ENCODE data around the gene CERS5.

Gene CERS5

DNA sequence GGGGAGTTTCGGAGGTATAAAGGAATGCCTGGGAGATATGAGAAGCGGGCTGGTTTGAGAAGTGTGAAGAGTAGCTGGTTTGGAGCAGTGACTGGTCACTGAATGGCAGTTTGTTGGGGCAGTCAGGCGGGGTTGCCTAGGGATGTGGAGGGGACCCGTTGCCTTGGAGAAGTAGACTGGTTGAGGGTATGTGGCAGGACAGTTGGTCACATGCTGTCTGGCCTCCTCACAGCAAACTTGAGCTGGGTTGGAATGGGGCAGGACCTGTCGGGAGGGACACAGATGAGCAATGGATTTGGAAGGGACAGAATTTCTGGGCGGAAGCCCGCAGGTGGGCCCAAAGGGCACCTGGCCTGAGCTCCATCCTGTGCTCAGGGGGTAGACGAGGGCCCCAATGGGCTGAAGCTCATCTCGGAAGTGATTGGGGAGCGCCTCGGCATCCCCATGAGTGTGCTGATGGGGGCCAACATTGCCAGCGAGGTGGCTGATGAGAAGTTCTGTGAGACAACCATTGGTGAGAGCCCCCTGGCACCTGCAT, 61.2 kb downstream of the CERS5 start:
- Histone ChIP-seq H3K9me3 (no peaks in the 10 kb centered on the region), H3K27ac (no peak overlapping the region), H3K36me3 (peaks cover 17% of the 10 kb centered on the region), H3K27me3 (peaks cover 6% of the 10 kb centered on the region), H3K4me3 (ENCODE audit: low read depth in 1 of 2, low read length in 1 of 2) (no peak overlapping the region), H3K4me1 (ENCODE audit: control insufficient read depth in 1 of 2, insufficient read depth in 1 of 2, low read depth in 1 of 2, low read length in 1 of 2) (peaks cover under 1 to 4% of the 10 kb centered on the region in 2 experiments)
- TF ChIP-seq, protein P1, sequence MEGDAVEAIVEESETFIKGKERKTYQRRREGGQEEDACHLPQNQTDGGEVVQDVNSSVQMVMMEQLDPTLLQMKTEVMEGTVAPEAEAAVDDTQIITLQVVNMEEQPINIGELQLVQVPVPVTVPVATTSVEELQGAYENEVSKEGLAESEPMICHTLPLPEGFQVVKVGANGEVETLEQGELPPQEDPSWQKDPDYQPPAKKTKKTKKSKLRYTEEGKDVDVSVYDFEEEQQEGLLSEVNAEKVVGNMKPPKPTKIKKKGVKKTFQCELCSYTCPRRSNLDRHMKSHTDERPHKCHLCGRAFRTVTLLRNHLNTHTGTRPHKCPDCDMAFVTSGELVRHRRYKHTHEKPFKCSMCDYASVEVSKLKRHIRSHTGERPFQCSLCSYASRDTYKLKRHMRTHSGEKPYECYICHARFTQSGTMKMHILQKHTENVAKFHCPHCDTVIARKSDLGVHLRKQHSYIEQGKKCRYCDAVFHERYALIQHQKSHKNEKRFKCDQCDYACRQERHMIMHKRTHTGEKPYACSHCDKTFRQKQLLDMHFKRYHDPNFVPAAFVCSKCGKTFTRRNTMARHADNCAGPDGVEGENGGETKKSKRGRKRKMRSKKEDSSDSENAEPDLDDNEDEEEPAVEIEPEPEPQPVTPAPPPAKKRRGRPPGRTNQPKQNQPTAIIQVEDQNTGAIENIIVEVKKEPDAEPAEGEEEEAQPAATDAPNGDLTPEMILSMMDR (IDR thresholded peaks at IDR 0.05), result no peak

DNA sequence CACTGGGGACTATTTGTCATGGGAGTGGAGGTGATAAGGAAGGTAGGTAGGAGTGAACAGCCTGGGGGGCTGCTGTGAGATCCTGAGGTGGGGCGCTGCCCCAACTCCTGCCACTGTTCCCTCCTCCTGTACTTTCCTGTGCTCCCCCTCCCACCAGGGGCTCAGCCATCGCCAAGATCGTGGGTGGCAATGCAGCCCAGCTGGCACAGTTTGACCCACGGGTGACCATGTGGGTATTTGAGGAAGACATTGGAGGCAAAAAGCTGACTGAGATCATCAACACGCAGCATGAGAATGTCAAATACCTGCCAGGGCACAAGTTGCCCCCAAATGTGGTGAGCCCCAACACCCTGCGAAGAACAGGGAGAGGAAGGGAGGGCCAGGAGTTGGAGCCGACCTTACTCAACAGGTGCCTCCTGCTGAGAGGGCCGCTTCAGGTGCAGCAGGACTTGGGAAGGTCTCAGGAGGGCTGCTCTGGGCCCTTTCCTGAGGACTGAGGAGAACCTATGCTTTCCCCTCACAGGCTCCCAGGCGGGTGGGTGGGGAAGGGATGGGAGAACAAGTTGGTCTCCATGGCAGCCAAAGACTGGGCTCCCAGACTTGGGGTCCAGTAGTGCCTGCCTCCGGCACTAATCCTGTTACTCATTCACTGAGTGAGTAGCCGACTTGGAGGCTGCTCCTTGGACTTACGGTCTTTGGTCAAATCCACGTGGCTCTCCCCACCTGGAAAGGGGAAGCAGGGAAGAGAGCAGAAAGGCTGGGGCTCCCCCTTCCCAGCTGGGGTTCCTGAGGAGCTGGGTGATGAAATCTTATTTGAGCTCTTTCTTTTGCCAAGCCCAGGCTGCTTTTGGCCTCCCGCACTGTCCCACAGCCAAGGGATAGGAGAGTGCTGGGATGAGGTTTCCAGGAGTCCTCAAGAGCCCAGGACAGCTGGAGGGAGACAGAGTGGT, 62.5 kb downstream of the CERS5 start:
- peaks cover 6% of the 10 kb centered on the region for H3K27me3 ChIP-seq
- H3K36me3 ChIP-seq, result peaks cover 29% of the 10 kb centered on the region
- TF ChIP-seq, protein P1 (IDR thresholded peaks at IDR 0.05), result no peak
- H3K9me3 ChIP-seq, result no peaks in the 10 kb centered on the region
- H3K27ac ChIP-seq, result no peak overlapping the region
- H3K4me1 ChIP-seq (ENCODE audit: control insufficient read depth in 1 of 2, insufficient read depth in 1 of 2, low read depth in 1 of 2, low read length in 1 of 2), result peaks cover under 1 to 4% of the 10 kb centered on the region in 2 experiments
- H3K4me3 ChIP-seq (ENCODE audit: low read depth in 1 of 2, low read length in 1 of 2), result no peak overlapping the region

DNA sequence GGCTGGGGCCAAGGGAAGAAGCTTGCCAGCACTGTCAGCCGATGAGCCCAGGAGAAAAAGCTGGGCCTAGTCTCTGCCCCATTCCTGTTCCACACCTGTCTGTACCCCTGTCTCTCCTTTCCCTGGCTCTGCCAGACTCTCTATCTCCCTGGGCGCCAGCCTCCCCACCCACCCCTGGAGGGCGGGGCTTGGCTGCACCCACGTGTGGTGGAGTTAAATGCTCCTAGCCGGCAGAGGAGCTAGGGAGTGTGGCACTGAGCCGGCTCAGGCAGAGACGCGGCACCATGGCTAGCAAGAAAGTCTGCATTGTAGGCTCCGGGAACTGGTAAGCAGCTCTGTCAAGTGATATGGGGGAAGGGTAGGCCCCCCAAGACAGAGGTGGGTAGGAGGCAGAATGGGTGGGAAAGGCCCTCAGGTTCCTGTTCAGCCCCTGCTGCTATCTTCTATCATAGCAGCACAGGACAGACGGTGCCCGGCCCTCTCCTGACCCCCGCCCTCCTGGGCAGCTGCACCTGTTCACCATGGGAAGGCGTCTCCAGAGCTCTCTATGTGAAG, 63.3 kb downstream of the CERS5 start, which contains the start of gene GPD1:
Gene GPD1 (plus strand): TSS at position 242 of the 555 bp plus-strand sequence. CDS start 43 bp downstream, at position 285.
- H3K4me3 ChIP-seq (ENCODE audit: low read depth in 1 of 2, low read length in 1 of 2), result no peak within 1 kb of the TSS
- no peaks in the 10 kb centered on the region for H3K9me3 ChIP-seq
- H3K4me1 ChIP-seq (ENCODE audit: control insufficient read depth in 1 of 2, insufficient read depth in 1 of 2, low read depth in 1 of 2, low read length in 1 of 2), result peaks cover 9 to 12% of the 10 kb centered on the region in 2 experiments
- TF ChIP-seq, protein P1 (IDR thresholded peaks at IDR 0.05), result no peak
- peaks cover 37% of the 10 kb centered on the region for H3K36me3 ChIP-seq
- H3K27ac ChIP-seq, result no peak within 1 kb of the TSS
- peaks cover 6% of the 10 kb centered on the region for H3K27me3 ChIP-seq

DNA sequence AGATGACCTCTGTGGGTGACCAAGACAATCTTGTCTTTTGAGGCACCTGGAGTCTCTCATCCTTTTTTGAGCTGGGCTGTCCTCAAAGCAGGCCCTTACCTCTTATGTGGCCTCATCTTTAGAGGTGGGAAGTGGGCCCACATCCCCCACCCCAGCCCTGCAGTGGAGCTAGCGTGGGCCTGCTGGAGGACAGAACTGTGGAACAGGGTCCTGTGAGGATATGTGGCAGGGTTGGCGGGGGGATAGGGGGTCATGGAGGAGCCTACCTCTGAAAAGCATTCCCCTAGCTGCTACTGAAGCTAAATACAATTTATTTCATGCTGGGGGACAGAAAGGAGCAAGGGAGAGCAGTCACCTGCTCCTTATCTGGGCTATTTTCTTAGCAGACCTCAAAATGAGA, 63.8 kb downstream of the CERS5 start:
- no peak overlapping the region for H3K27ac ChIP-seq
- H3K4me1 ChIP-seq (ENCODE audit: control insufficient read depth in 1 of 2, insufficient read depth in 1 of 2, low read depth in 1 of 2, low read length in 1 of 2), result peaks cover 13 to 17% of the 10 kb centered on the region in 2 experiments
- H3K27me3 ChIP-seq, result peaks cover 6% of the 10 kb centered on the region
- TF ChIP-seq, protein P1 (IDR thresholded peaks at IDR 0.05), result no peak
- H3K4me3 ChIP-seq (ENCODE audit: low read depth in 1 of 2, low read length in 1 of 2), result no peak overlapping the region
- peaks cover 42% of the 10 kb centered on the region for H3K36me3 ChIP-seq
- no peaks in the 10 kb centered on the region for H3K9me3 ChIP-seq

DNA sequence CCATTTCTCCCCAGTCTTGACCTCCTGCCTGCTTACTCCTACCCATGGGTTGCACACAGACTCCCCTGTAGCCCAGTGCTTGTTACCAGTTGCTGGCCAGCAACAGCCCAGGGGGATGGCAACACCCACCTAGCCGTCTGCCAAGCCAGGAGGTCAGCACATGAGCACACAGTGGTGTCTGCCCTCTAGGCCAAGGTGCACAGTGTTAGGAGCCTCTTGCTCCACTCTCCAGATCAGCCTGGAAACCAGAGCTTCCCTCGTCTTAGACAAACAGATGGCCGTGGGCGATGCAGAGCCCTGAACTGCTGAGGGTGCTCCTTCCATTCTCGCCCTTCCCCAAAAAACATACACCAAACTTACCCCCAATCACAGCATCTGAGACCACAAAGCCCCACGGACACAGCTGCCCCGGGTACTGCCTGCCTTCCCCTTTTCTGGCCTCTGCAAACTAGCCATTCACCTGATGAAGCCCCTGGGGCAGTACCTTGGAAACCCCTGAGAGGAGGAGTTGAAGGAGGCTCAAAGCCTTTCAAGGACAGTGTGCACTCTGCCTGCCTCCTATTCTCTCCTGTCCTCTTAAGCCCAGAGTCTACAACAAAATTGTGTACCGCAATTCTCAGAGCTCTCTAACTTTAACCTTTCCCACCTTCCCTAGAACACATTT, 64.4 kb downstream of the CERS5 start:
- Histone ChIP-seq H3K27ac (no peak overlapping the region), H3K4me1 (ENCODE audit: control insufficient read depth in 1 of 2, insufficient read depth in 1 of 2, low read depth in 1 of 2, low read length in 1 of 2) (peaks cover 19 to 22% of the 10 kb centered on the region in 2 experiments), H3K36me3 (peaks cover 48% of the 10 kb centered on the region), H3K27me3 (peaks cover 6% of the 10 kb centered on the region), H3K4me3 (ENCODE audit: low read depth in 1 of 2, low read length in 1 of 2) (no peak overlapping the region), H3K9me3 (no peaks in the 10 kb centered on the region)
- TF ChIP-seq, protein P1 (IDR thresholded peaks at IDR 0.05), result no peak

All from neutrophil (primary cell).